GM19463 (cell line): Measurements from ENCODE around the gene EP300.
"Not testable (repeated sequence)": the region's sequence is repeated elsewhere in the genome, so short reads cannot be mapped to it uniquely, and the experiment has no call there.

Source experiments
- ATAC-seq: cut with Tn5 transposase; IDR thresholded peaks from one replicate; pipeline ENCODE4 v1.9.1; 2021; ENCODE audit warnings: mild to moderate bottlenecking, moderate library complexity; ENCODE audit not compliant: unreplicated experiment

Gene EP300

DNA sequence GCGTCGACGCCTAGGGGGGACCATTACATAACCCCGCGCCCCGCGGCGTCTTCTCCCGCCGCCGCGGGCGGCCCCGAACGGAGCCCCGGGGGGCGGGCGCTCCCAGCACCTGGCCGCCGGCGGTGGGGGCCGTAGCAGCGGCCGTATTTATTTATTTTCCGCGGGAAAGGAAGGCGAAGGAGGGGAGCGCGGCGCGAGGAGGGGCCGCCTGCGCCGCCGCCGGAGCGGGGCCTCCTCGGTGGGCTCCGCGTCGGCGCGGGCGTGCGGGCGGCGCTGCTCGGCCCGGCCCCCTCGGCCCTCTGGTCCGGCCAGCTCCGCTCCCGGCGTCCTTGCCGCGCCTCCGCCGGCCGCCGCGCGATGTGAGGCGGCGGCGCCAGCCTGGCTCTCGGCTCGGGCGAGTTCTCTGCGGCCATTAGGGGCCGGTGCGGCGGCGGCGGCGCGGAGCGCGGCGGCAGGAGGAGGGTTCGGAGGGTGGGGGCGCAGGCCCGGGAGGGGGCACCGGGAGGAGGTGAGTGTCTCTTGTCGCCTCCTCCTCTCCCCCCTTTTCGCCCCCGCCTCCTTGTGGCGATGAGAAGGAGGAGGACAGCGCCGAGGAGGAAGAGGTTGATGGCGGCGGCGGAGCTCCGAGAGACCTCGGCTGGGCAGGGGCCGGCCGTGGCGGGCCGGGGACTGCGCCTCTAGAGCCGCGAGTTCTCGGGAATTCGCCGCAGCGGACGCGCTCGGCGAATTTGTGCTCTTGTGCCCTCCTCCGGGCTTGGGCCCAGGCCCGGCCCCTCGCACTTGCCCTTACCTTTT lies at the start of gene EP300:
EP300 (plus strand) TSS at position 570 of the 795 bp plus-strand sequence. CDS start 413 bp downstream, outside the sequence.
- ATAC-seq = peak; percentile 33

DNA sequence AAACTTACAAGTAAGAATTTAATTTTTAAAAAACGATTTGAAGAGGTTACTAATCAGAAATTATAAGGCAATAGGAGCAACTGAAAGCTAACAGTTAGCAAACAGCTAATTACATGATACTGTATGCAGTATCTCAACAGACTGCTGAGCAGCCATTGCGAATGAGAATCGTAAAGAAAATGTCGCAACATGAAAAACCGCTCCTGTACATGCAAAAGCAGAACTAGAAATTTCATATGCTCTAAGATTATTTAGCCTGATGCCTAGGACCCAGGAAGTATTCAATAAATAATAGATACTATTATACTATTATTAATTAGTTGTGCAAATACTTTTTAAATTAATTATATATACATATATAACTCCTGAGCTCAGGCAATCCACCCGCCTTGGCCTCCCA lies 48.7 kb upstream of the EP300 start:
- no peak for ATAC-seq

DNA sequence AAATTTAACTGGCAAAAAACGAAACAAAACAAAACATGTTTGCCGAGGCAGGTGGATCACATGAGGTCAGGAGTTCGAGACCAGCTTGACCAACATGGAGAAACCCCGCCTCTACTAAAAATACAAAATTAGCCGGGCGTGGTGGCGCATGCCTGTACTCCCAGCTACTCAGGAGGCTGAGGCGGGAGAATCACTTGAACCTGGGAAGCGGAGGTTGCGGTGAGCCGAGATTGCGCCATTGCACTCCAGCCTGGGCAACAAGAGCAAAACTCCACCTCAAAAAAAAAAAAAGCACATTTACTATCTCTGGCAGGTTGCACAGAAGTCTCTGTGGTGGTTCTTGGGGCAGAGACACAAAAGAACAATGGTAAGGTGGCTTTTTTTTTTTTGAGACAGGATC lies 46.8 kb upstream of the EP300 start:
- ATAC-seq = not testable (repeated sequence)

DNA sequence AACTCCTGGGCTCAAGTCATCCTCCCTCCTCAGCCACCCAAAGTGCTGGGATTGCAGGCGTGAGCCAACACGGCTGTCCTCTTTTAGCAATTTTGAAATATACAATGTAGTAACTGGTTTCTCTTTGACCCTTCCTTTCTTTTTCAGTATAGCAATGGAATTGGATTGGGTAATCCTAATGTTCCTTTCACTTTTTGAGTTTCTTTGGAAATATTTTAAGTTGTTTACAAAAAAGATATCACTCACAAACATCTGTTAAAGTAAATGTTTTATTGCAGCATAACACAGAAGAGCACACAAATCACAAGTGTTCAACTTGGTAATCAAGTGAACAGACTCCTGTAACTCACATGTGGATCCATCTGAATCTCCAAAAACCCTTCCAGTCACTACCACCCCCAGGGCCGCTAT lies 44.6 kb upstream of the EP300 start:
- no peak for ATAC-seq

DNA sequence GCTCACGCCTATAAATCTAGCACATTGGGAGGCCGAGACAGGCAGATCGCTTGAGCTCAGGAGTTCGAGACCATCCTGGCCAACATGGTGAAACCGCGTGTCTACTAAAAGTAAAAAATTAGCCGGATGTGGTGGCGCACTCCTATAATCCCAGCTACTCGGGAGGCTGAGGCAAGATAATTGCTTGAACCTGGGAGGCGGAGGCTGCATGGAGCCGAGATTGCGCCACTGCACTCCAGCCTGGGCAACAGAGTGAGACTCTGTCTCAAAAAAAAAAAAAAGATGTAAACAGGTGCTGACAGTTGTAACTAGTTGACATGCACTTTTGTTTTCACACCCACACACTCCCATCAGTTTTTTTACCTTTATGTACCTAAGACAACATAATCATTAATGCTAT lies 44.0 kb upstream of the EP300 start:
- ATAC-seq = not testable (repeated sequence)

DNA sequence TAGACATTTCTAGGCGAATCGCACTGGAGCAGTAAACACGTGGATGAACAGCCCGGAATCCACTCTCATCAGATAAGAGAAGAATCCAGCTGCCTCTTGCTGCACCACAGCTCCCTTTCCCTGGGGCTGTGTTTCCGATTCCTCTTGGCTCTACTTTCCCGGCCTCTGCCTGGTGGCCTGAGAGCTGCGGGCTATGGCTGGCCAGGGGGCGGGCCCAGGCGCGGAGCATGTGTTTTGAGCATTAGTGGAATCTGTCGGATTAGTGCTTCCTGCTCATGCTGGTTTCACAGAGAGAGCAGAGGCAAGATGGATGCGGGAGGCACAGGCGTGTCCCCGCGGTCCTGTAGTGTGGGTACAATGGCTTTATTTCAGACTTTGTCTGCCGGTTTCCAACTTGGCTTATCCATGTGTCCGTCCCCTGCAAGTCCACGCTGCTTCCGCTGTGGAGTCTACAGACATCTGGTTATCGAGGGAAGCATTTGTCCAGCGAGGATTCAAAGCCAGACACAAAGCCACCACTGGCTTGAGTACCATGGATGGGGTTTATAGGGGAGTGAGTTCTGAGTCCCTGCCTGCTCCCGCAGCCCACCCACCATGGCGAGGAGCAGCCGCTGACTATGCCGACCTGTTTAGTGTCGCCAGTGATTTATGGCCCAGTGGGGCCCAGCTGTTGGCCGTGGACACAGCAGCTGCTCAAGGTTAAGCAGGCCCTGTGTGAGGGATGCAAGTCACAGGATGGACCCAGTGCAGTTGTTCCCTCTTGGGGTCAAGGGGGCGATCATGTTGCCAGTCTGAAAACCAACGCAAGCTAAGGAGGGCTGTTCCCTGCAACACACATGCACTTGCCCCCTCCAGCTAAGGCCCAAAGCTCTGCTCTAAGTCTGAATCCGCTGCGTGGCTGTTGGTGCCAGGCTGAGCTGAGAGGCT lies 43.3 kb upstream of the EP300 start:
- ATAC-seq = no peak

DNA sequence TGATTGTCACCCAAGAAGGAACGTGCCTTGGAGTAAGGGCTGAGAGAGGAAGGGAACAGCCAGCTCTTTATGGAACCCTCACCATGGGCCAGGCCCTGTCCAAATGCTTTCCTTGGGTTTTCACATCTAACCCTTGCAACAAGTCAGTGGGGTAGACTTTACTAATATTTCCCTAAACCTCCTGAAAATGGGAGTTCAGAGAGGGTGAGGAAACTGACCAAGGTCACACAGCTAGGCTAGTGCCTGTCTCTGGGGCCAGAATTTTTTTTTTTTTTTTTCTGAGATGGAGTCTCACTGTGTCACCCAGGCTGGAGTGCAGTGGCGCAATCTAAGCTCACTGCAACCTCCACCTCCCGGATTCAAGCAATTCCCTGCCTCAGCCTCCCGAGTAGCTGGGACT lies 42.6 kb upstream of the EP300 start:
- ATAC-seq = not testable (repeated sequence)

DNA sequence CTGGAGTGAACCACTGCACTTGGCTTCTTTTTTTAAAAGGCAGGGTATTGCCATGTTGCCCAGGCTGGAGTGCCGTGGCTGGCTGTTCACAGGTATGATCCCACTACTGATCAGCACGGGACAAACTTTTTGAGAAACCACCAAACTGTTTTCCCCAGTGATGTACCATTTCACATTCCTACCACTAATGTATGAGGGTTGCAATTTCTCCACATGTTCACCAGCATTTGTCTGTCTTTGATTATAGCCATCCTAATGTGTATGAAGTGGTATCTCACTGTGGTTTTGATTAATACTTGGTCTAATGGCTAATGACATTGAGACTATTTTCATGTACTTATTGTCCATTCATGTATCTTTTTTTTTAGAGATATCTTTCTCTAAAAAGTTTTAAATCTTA lies 41.5 kb upstream of the EP300 start:
- no peak for ATAC-seq

DNA sequence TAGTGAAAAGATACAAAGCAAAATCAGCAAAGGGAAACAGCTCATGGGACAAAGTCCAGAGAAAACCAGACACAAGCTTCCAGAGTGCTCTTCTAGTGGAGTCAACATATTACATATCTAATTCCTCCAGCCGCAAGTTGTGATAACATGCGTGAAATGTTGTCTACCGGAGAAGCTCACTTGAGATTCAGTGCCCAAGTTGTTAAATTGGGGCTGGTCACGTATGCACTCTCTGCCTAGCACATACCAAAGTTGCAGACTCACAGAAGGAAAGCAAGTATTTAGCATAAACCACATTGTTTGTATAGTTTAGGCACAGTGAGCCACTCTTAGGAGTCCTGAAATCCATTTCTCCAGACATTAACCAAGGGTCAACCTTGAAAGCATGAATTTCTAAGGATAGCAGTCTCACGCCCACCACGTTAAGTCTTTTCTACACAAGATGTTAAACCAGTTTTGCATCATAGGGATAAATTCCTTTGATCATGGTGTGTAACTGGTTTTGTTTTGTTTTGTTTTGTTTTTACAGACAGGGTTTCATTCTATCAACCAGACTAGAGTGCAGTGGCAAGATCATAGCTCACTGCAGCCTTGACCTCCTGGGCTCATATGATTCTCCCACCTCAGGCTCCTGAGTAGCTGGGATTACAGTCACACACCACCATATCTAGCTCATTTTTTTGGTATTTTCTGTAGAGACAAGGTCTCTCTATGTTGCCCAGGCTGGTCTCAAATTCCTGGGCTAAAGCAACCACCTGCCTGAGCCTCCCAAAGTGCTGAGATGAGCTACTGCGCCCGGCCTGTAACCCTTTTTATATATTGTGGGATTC lies 39.5 kb upstream of the EP300 start:
- no peak for ATAC-seq

DNA sequence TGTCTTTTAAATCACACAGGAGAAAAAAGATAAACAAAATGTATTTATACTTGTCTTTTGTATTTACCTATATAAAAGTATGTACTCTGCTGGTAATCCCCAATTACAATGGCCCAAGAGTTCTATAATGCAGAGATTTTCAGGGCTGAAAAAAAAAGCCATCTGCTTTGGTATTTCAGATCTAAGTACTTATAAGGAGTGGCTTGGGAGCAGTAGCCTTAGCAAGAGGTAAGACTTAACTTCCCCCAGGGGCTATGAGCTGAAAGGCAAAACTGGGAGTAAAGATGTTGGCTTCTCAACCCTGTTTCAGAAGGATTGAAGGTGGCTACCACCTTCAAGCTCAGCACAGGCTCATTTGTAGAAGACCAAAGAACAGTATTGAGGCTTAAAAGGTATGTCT lies 35.3 kb upstream of the EP300 start:
- no peak for ATAC-seq

DNA sequence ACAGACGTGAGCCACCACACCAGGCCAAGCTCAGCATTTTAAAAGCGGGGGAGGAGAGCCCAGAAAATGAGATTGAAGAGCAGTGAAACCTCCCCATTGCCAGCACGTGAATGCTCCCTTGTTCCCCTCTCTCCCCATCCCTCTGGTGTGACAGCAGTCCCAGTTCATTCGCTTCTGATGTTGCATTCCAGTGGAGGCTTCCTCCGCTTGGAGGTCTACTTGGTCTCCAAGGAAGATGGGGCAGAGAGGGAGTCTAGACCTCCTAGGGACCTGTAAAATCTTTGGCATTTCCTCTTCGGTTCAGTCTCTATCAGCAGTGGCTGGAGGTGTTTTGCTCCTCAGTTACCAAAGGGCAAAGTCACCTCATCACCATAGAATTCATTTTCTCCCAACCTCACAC lies 30.2 kb upstream of the EP300 start:
- ATAC-seq = no peak

DNA sequence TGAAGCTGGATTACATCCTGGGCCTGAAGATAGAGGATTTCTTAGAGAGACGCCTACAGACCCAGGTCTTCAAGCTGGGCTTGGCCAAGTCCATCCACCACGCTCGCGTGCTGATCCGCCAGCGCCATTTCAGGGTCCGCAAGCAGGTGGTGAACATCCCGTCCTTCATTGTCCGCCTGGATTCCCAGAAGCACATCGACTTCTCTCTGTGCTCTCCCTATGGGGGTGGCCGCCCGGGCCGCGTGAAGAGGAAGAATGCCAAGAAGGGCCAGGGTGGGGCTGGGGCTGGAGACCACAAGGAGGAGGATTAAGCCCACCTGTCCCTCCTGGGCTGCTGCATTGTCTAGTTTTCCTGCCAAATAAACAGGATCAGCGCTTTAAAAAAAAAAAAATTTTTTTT lies 28.1 kb upstream of the EP300 start:
- ATAC-seq = not testable (repeated sequence)

DNA sequence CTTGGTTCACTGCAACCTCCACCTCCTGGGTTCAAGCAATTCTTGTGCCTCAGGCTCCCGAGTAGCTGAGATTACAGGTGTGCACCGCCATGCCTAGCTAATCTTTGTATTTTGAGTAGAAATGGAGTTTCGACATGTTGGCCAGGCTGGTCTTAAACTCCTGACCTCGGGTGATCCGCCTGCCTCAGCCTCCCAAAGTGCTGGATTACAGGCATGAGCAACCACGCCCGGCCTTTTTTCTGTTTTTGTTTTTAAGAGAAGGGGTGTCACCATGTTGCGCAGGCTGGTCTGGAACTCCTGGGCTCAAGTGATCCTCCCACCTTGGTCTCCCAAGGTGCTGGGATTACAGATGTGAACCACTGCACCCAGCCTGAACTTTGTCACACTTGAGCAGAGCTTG lies 26.1 kb upstream of the EP300 start:
- not testable (repeated sequence) for ATAC-seq

DNA sequence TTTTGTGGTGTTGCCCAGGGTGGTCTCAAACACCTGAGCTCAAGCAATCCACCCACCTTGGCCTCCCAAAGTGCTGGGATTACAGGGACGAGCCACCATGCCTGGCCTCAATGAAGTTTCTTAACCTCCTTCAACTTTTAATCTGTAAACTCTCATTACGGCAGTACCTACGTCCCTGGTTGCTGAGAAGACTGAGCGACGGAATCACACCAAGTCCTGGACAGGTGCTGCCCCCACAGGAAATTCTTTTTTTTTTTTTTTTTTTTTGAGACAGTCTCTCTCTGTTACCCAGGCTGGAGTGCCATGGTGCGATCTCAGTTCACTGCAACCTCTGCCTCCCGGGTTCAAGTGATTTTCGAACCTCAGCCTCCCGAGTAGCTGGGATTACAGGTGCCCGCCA lies 24.4 kb upstream of the EP300 start:
- ATAC-seq = not testable (repeated sequence)

DNA sequence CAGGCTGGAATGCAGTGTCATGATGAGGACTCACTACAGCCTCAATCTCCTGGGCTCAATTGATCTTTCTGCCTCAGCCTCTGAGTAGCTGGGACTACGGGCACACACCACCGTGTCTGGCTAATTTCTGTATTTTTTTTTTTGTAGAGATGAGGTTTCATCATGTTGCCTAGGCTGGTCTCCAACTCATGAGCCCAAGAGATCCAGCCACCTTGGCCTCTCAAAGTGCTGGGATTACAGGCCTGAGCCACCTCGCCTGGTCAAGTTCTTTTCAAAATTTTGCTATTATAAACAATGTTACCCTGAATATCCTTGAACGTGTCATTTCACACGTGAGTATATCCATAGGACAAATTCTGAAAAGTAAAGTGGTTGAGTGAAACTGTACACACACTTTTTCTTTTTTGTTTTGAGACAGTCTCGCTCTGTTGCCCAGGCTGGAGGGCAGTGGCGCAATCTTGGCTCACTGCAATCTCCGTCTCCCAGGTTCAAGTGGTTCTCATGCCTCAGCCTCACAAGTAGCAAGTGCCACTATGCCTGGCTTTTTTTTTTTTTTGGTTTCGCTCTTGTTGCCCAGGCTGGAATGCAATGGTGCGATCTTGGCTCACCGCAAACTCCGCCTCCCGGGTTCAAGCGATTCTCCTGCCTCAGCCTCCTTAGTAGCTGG lies 21.6 kb upstream of the EP300 start:
- no peak for ATAC-seq

DNA sequence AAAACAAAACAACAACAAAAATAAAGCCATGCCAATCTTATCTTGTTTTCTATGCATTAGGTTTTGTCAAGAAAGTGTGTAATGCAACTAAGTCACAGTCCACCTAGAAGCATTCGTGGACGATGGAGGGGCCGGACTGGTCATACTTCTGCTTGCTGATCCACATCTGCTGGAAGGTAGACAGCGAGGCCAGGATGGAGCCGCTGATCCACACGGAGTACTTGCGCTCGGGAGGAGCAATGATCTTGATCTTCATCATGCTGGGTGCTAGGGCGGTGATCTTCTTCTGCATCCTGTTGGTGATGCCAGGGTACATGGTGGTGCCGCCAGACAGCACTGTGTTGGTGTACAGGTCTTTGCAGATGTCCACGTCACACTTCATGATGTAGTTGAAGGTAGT lies 18.3 kb upstream of the EP300 start:
- no peak for ATAC-seq

DNA sequence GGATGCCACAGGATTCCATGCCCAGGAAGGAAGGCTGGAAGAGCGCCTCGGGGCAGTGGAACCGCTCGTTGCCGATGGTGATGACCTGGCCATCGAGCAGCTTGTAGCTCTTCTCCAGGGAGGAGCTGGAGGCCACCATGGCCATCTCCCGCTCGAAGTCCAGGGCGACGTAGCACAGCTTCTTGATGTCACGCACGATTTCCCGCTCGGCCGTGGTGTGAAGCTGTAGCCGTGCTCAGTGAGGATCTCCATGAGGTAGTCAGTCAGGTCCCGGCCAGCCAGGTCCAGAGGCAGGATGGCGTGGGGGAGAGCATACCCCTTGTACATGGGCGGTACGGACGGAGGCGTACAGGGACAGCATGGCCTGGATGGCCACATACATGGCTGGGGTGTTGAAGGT lies 17.9 kb upstream of the EP300 start:
- no peak for ATAC-seq

DNA sequence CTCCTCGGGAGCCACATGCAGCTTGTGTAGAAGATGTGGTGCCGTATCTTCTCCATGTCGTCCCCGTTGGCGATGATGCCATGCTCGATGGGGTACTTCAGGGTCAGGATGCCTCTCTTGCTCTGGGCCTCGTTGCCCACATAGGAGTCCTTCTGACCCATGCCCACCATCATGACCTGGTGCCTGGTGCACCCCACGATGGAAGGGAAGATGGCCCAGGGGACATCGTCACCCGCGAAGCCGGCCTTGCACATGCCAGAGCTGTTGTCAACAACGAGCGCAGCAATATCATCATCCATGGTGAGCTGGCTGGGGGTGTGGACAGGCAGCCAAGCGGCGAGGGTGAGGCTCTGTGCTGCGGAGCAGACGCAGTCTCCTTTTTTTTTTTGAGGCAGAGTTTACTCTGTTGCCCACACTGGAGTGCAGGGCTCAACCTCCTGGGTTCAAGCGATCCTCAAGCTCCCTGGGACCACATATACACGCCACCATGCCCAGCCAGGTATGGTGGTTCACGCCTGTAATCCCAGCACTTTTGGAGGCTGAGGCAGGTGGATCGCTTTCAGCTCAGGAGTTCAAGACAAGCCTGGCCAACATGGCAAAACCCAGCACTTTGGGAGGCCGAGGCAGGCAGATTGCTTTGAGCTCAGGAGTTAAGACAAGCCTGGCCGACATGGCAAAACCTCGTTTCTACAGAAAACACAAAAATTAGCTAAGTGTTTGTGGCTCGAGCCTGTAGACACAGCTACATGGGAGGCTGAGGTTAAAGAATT lies 17.3 kb upstream of the EP300 start:
- no peak for ATAC-seq

DNA sequence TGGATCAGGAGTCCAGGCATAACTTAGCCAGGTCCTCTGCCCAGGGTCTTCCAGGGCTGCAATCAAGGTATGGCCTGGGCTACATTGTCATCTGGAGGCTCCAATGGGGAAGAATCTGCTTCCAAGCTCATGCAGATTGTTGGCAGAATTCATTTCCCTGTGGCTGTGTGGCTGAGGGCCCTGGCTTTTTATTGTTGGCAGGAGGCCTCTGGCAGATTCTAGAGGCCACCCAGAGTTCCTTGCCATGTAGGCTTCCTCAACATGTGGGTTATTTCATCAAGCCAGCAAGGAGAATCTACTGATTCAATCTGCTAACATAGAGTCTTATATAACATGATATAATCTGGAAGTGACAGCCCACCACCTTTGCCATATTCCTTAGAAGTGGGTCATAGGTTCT lies 16.4 kb upstream of the EP300 start:
- no peak for ATAC-seq

DNA sequence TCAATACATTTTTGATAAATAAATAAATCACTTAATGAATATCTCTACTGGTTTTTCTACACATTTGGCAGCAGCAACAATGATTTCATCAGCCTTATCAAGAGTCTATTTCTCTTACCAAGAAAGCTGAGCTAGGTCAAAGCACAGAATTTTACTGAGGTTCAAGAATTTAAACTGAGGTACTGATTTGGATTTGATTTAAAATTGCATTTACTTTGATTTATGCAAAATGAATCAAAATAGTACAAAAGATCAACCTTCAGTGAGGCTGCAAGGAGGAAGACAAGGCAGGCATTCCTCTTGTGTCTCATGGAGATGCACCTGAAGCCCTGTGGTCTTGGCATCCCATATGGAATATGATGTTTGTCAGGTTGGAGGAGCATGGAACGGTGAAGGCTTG lies 15.5 kb upstream of the EP300 start:
- no peak for ATAC-seq
